Loucy (cell line): ENCODE data around the gene CEP57.
A peak's percentile ranks its signal among the peaks of the same experiment; 100 is the strongest.

Experiments used
- H2AFZ ChIP-seq: fragments of 200-600 bp; sonication (generic); 2 replicates; pipeline ENCODE4 v1.6.0; 2016; ENCODE audit warnings: antibody characterized with exemption, mild to moderate bottlenecking, low read length, moderate library complexity
- H3F3A ChIP-seq: fragments of 200-600 bp; 2 replicates; pipeline ENCODE4 v1.6.0; 2016; ENCODE audit warnings: antibody characterized with exemption, low read depth, mild to moderate bottlenecking
- H3K27me3 ChIP-seq: fragments of 200-600 bp; sonication (generic); 2 replicates; pipeline ENCODE4 v1.6.1; 2014; ENCODE audit warnings: low read length, mild to moderate bottlenecking; ENCODE audit not compliant: insufficient read depth, poor library complexity, severe bottlenecking
- H3K36me3 ChIP-seq: fragments of 200-600 bp; sonication (generic); 2 replicates; pipeline ENCODE4 v1.6.1; 2016; ENCODE audit warnings: low read length; ENCODE audit not compliant: insufficient read depth
- H3K4me1 ChIP-seq: fragments of 200-600 bp; sonication (generic); 2 replicates; pipeline ENCODE4 v1.5.1; 2014; ENCODE audit warnings: low read length, mild to moderate bottlenecking; ENCODE audit not compliant: insufficient read depth, poor library complexity, severe bottlenecking
- H3K4me2 ChIP-seq: fragments of 200-600 bp; sonication (generic); 2 replicates; pipeline ENCODE4 v1.6.0; 2014; ENCODE audit warnings: antibody characterized with exemption, low read length, low read depth, mild to moderate bottlenecking; ENCODE audit not compliant: poor library complexity, severe bottlenecking
- H3K4me3 ChIP-seq: fragments of 200-600 bp; sonication (generic); 2 replicates; pipeline ENCODE4 v1.5.1; 2014; ENCODE audit warnings: low read length, mild to moderate bottlenecking, mixed read lengths; ENCODE audit not compliant: poor library complexity, severe bottlenecking
- H3K79me2 ChIP-seq: fragments of 200-600 bp; sonication (generic); 2 replicates; pipeline ENCODE4 v1.6.1; 2014; ENCODE audit warnings: low read length; ENCODE audit not compliant: insufficient read depth
- H3K9ac ChIP-seq: fragments of 200-600 bp; sonication (generic); 2 replicates; pipeline ENCODE4 v1.6.0; 2014; ENCODE audit warnings: mild to moderate bottlenecking, low read depth, low read length, moderate library complexity; ENCODE audit not compliant: poor library complexity, severe bottlenecking
- H3K9me2 ChIP-seq: fragments of 200-600 bp; sonication (generic); replicated peaks from 2 replicates; pipeline ENCODE4 v1.6.1; 2016; ENCODE audit warnings: low read depth, low read length, mixed read lengths
- H3K9me3 ChIP-seq: fragments of 200-600 bp; sonication (generic); 2 replicates; pipeline ENCODE4 v1.6.1; 2014; ENCODE audit warnings: mild to moderate bottlenecking, antibody characterized with exemption, low read length, low read depth; ENCODE audit not compliant: insufficient read depth
- H4K20me1 ChIP-seq: fragments of 200-600 bp; sonication (generic); 2 replicates; pipeline ENCODE4 v1.6.0; 2014; ENCODE audit warnings: antibody characterized with exemption, low read length, mild to moderate bottlenecking; ENCODE audit not compliant: insufficient read depth, poor library complexity, severe bottlenecking
- EZH2phosphoT487 ChIP-seq: fragments of 200-600 bp; IDR thresholded peaks from 2 replicates; pipeline ENCODE4 v1.6.1; 2018; ENCODE audit warnings: antibody characterized with exemption, mild to moderate bottlenecking, moderate library complexity, borderline replicate concordance
- TF ChIP-seq, protein P1 (sequence below): fragments of 200-600 bp; sonication (generic); conservative IDR thresholded peaks from 2 replicates; pipeline ENCODE4 v1.5.1; 2014; ENCODE audit warnings: mild to moderate bottlenecking, antibody characterized with exemption, low read length

Gene CEP57

DNA sequence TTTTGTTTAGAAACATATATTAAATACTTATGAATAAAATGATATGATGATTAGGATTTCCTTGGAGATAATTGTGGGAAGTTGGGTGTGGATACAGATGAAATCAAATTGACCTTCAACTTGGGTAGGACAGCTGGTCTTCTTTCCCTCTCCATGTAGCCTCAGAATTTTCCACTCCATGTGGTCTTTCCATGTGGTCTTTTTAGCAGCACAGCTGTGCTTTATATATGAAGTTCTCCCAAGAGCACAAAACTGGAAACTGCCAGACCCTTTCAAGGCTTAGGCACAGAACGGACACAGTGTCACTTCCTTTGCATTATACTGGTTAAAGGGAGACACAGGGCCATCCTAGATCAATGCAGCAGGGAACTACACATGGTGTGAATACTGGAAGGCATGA, 29.4 kb upstream of the CEP57 start:
- H3K4me2 ChIP-seq, result no peak overlapping the region
- no peak overlapping the region for H3K4me3 ChIP-seq
- no peaks in the 10 kb centered on the region for H3F3A ChIP-seq
- TF ChIP-seq, protein P1, sequence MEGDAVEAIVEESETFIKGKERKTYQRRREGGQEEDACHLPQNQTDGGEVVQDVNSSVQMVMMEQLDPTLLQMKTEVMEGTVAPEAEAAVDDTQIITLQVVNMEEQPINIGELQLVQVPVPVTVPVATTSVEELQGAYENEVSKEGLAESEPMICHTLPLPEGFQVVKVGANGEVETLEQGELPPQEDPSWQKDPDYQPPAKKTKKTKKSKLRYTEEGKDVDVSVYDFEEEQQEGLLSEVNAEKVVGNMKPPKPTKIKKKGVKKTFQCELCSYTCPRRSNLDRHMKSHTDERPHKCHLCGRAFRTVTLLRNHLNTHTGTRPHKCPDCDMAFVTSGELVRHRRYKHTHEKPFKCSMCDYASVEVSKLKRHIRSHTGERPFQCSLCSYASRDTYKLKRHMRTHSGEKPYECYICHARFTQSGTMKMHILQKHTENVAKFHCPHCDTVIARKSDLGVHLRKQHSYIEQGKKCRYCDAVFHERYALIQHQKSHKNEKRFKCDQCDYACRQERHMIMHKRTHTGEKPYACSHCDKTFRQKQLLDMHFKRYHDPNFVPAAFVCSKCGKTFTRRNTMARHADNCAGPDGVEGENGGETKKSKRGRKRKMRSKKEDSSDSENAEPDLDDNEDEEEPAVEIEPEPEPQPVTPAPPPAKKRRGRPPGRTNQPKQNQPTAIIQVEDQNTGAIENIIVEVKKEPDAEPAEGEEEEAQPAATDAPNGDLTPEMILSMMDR, result no peak
- no peak for TF ChIP-seq EZH2phosphoT487
- no peak overlapping the region for H3K9ac ChIP-seq
- no peaks in the 10 kb centered on the region for H3K27me3 ChIP-seq
- H3K36me3 ChIP-seq, result no peaks in the 10 kb centered on the region
- H2AFZ ChIP-seq, result 0 out of 2 replicates have a peak overlapping the region, but pooled peaks have one; percentile 12
- H3K9me3 ChIP-seq, result no peaks in the 10 kb centered on the region
- no peaks in the 10 kb centered on the region for H3K9me2 ChIP-seq
- H3K4me1 ChIP-seq, result peaks cover 23% of the 10 kb centered on the region
- H4K20me1 ChIP-seq, result no peaks in the 10 kb centered on the region
- H3K79me2 ChIP-seq, result no peaks in the 10 kb centered on the region

DNA sequence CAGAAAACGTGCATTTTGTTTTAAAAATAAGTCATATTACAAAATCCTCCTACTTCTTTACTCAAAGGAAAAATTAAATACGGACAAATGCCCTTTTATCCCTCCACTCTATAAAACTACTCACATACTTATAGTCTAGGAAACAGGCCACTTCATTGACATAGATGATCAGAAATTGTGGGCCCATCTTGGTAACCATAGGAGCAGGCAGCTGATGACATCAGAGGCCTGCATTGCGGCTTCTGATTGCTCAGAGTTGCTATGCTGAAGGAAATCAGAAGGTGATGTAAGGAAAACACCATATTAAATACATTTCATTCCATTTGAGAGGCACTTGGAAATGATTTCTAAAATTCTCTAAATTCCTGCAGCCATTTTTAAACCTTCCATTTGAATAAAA, 27.8 kb upstream of the CEP57 start:
- H3K27me3 ChIP-seq, result no peaks in the 10 kb centered on the region
- no peak overlapping the region for H3K4me3 ChIP-seq
- H3K4me2 ChIP-seq, result no peak overlapping the region
- H3K9ac ChIP-seq, result no peak overlapping the region
- no peaks in the 10 kb centered on the region for H3K79me2 ChIP-seq
- peaks cover 23% of the 10 kb centered on the region for H3K4me1 ChIP-seq
- H3K9me2 ChIP-seq, result no peaks in the 10 kb centered on the region
- H4K20me1 ChIP-seq, result no peaks in the 10 kb centered on the region
- H2AFZ ChIP-seq, result no peak overlapping the region
- H3F3A ChIP-seq, result no peaks in the 10 kb centered on the region
- H3K9me3 ChIP-seq, result no peaks in the 10 kb centered on the region
- no peak for TF ChIP-seq EZH2phosphoT487
- TF ChIP-seq, protein P1, result no peak
- H3K36me3 ChIP-seq, result no peaks in the 10 kb centered on the region

DNA sequence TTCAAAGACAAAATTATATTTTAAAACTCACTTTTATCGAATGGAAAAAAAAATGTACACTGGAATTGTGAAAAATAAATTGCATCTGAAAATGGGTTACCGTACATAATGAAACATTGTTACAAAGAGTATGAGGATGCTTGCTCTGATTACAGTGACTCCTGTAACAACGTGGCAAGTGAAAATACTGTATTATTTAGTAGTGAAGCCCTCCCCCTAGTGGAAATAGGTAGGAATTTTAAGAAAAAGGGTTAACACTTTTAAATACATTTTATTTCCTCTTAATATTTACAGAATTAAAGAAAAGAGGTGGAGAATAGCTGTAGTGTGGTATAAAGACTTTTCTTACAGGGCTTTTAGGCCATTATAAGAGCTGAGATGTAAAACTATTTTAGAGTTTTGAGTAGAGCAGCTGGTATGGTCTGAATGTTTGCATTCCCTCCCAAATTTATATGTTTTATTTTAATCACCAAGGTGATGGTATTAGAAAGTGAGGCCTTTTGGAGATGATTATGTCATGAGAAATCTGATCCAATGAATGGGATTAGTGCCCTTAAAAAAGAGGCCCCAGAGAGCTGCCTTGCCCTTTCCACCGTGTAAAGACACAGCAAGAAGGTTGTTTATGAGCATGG, 25.9 kb upstream of the CEP57 start:
- Histone ChIP-seq H3K79me2 (no peaks in the 10 kb centered on the region), H3K9me3 (no peaks in the 10 kb centered on the region), H3K4me2 (no peak overlapping the region), H3K4me3 (no peak overlapping the region), H3K36me3 (peaks cover 9% of the 10 kb centered on the region; the same call in 1 of the 2 replicates), H3K27me3 (no peaks in the 10 kb centered on the region), H3K9me2 (no peaks in the 10 kb centered on the region), H2AFZ (0 out of 2 replicates have a peak overlapping the region, but pooled peaks have one; percentile 42), H4K20me1 (no peaks in the 10 kb centered on the region), H3K4me1 (peaks cover 18% of the 10 kb centered on the region), H3F3A (no peaks in the 10 kb centered on the region), H3K9ac (peak overlapping the region; percentile 7)
- TF ChIP-seq, protein P1, result peak; percentile 77
- no peak for TF ChIP-seq EZH2phosphoT487
